Sigmoid colon (tissue), 4 donors: ENCODE results near the gene ZMIZ1.

Source experiments
- EP300 ChIP-seq, 4 donors: sonication (generic); formaldehyde crosslinking; IDR thresholded peaks; one replicate each; pipeline ENCODE4 v1.6.1; 2017; ENCODE audit warnings: antibody characterized with exemption in 4 of 4
- POLR2A ChIP-seq, 2 donors: fragments of 450-650 bp; IDR thresholded peaks; one replicate each; pipeline ENCODE4 v1.6.1; 2016; ENCODE audit warnings: antibody characterized with exemption in 2 of 2, mild to moderate bottlenecking in 2 of 2, moderate library complexity in 2 of 2
- POLR2AphosphoS5 ChIP-seq, 4 donors: sonication (generic); formaldehyde crosslinking; IDR thresholded peaks; one replicate each; pipeline ENCODE4 v1.6.1; 2017; ENCODE audit warnings: antibody characterized with exemption in 4 of 4
- TF ChIP-seq, protein P1 (sequence below), 4 experiments: fragments of 450-650 bp in 3 of 4; fragments of 200-600 bp in 1 of 4; IDR thresholded peaks; one replicate each; pipeline ENCODE4 v1.5.1; 2016 to 2019; ENCODE audit warnings: antibody characterized with exemption in 4 of 4, mild to moderate bottlenecking in 3 of 4, moderate library complexity in 2 of 4

DNA sequence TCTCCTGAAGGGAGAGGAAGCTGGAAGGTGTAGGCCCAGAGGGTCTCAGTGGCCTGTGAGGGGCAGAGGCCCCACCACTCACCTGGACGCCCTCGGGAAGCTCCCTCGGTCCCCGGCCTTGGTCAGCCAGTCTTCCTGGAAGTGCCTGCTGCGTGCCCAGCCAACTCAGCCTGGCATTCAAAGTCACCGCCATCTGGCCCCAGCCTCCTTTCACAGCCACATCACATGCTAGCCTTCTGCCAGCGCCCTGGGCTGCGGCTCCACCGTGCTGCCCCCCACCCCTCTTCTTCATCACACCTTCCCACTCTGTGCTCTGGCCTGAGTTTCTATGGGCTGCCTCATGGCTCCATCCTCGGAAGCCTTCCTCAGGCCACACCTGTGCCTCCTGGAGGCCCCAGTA lies 98.0 kb downstream of the ZMIZ1 start:
- TF ChIP-seq, protein P1, sequence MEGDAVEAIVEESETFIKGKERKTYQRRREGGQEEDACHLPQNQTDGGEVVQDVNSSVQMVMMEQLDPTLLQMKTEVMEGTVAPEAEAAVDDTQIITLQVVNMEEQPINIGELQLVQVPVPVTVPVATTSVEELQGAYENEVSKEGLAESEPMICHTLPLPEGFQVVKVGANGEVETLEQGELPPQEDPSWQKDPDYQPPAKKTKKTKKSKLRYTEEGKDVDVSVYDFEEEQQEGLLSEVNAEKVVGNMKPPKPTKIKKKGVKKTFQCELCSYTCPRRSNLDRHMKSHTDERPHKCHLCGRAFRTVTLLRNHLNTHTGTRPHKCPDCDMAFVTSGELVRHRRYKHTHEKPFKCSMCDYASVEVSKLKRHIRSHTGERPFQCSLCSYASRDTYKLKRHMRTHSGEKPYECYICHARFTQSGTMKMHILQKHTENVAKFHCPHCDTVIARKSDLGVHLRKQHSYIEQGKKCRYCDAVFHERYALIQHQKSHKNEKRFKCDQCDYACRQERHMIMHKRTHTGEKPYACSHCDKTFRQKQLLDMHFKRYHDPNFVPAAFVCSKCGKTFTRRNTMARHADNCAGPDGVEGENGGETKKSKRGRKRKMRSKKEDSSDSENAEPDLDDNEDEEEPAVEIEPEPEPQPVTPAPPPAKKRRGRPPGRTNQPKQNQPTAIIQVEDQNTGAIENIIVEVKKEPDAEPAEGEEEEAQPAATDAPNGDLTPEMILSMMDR (IDR thresholded peaks at IDR 0.05), result no peak
- TF ChIP-seq POLR2A (IDR thresholded peaks at IDR 0.05) (no peak), EP300 (IDR thresholded peaks at IDR 0.05) (no peak), POLR2AphosphoS5 (IDR thresholded peaks at IDR 0.05) (no peak)
